ENCODE results near the gene GDPD5. TPM values are rescaled to one million over a fixed set of nuclear protein-coding genes. Genes with fewer than 3 reads are reported as not detected.

Gene GDPD5
- total and polyA plus RNA-seq, 2 donors, result 8.7 to 17.9 TPM

GRCh38 chr11:75505916-75506692, 19.6 kb downstream of the GDPD5 start:
- 59% methylated on average over 11 of the region's 11 CpGs for WGBS
- DNase-seq (ENCODE audit: extremely low spot score), result no peak
- Histone ChIP-seq H3K4me3 (ENCODE audit: low read depth, low read length) (no peak overlapping the region), H3K4me1 (ENCODE audit: insufficient read depth) (no peaks in the 10 kb centered on the region), H3K36me3 (ENCODE audit: insufficient read depth) (no peaks in the 10 kb centered on the region), H3K27ac (ENCODE audit: low read depth) (no peak overlapping the region)

DNA sequence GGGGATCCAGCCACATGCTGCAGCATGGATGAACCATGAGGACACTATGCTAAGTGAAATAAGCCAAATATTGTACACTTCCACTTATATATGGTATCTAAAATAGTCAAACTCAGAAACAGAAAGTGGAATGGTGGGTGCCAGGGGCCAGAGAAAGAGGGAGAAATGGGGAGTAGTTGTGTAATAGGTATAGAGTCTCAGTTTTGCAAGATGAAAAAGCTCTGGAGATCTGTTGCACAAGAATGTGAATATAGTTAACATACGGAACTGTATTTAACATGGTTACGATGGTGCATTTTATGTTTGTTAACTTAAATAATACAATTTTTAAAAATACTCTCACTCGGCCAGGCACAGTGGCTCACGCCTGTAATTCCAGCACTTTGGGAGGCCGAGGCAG, 21.2 kb downstream of the GDPD5 start:
- H3K4me1 ChIP-seq (ENCODE audit: insufficient read depth), result no peaks in the 10 kb centered on the region
- H3K4me3 ChIP-seq (ENCODE audit: low read depth, low read length), result no peak overlapping the region
- 98% methylated on average over 5 of the region's 5 CpGs for WGBS
- no peak overlapping the region for H3K27ac ChIP-seq (ENCODE audit: low read depth)
- no peaks in the 10 kb centered on the region for H3K36me3 ChIP-seq (ENCODE audit: insufficient read depth)
- DNase-seq (ENCODE audit: extremely low spot score), result no peak

GRCh38 chr11:75503531-75504099, 22.1 kb downstream of the GDPD5 start:
- Histone ChIP-seq H3K4me3 (ENCODE audit: low read depth, low read length) (no peak overlapping the region), H3K4me1 (ENCODE audit: insufficient read depth) (no peaks in the 10 kb centered on the region), H3K27ac (ENCODE audit: low read depth) (no peak overlapping the region), H3K36me3 (ENCODE audit: insufficient read depth) (no peaks in the 10 kb centered on the region)
- DNase-seq (ENCODE audit: extremely low spot score), result no peak
- WGBS, result 92% methylated on average over 5 of the region's 5 CpGs

DNA sequence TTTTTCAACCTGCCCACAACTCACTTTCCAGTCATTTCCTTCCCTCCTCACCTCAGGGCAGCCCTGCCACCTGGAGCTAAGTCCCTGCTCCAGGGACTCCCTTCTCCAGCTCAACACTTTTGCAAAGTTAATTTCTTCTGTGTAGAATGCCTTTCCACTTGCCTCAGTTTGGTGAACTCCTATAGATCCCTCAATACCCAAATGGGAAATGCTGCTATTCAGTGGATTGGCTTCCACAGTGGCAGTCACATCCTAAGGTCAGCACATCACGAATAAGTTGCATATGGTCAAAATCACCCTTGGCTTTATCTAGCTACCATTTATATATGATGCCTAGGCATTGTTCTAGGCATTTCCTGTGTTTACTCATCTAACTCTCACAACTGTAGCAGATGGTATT, 23.6 kb downstream of the GDPD5 start:
- no peak overlapping the region for H3K4me3 ChIP-seq (ENCODE audit: low read depth, low read length)
- no peaks in the 10 kb centered on the region for H3K4me1 ChIP-seq (ENCODE audit: insufficient read depth)
- DNase-seq (ENCODE audit: extremely low spot score), result no peak
- H3K27ac ChIP-seq (ENCODE audit: low read depth), result no peak overlapping the region
- no peaks in the 10 kb centered on the region for H3K36me3 ChIP-seq (ENCODE audit: insufficient read depth)
- 93% methylated on average over 1 of the region's 1 CpG for WGBS

DNA sequence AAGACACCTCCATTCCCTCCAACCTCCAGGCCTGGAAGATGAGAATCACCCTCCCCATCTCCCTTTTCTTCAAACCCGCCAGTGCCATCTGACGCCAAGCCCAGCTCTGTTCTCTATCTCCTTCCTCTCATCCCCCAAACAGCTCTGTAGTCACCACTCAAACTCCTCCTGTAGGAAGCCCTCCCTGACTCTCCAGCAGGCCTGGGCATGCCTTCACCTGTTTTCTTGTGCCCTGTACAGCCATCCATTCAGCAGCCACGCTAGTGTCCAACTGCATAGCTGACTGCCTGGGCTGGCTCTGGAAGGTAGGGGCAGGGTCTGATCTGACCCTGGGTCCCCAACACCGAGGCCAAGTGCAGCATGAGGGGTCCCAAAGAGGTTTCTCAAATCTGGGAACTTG, 25.0 kb downstream of the GDPD5 start:
- Histone ChIP-seq H3K27ac (ENCODE audit: low read depth) (no peak overlapping the region), H3K36me3 (ENCODE audit: insufficient read depth) (no peaks in the 10 kb centered on the region), H3K4me1 (ENCODE audit: insufficient read depth) (no peaks in the 10 kb centered on the region), H3K4me3 (ENCODE audit: low read depth, low read length) (no peak overlapping the region)
- WGBS, result 91% methylated on average over 4 of the region's 4 CpGs
- DNase-seq (ENCODE audit: extremely low spot score), result no peak

GRCh38 chr11:75499423-75500190, 26.1 kb downstream of the GDPD5 start:
- H3K4me3 ChIP-seq (ENCODE audit: low read depth, low read length), result no peak overlapping the region
- DNase-seq (ENCODE audit: extremely low spot score), result no peak
- 45% methylated on average over 8 of the region's 8 CpGs for WGBS
- no peaks in the 10 kb centered on the region for H3K4me1 ChIP-seq (ENCODE audit: insufficient read depth)
- H3K27ac ChIP-seq (ENCODE audit: low read depth), result no peak overlapping the region
- H3K36me3 ChIP-seq (ENCODE audit: insufficient read depth), result no peaks in the 10 kb centered on the region

- H3K36me3 ChIP-seq (ENCODE audit: insufficient read depth), result no peaks in the 10 kb centered on the region
- no peak overlapping the region for H3K4me3 ChIP-seq (ENCODE audit: low read depth, low read length)
- DNase-seq (ENCODE audit: extremely low spot score), result no peak
- 56% methylated on average over 4 of the region's 4 CpGs for WGBS
- H3K27ac ChIP-seq (ENCODE audit: low read depth), result no peak overlapping the region
- H3K4me1 ChIP-seq (ENCODE audit: insufficient read depth), result no peaks in the 10 kb centered on the region
These were observed 27.0 kb downstream of the GDPD5 start for GRCh38 chr11:75498556-75499255.

- 88% methylated on average over 5 of the region's 5 CpGs for WGBS
- Histone ChIP-seq H3K36me3 (ENCODE audit: insufficient read depth) (no peaks in the 10 kb centered on the region), H3K27ac (ENCODE audit: low read depth) (no peak overlapping the region), H3K4me3 (ENCODE audit: low read depth, low read length) (no peak overlapping the region), H3K4me1 (ENCODE audit: insufficient read depth) (no peaks in the 10 kb centered on the region)
- no peak for DNase-seq (ENCODE audit: extremely low spot score)
These were observed 27.8 kb downstream of the GDPD5 start for GRCh38 chr11:75497788-75498409.

DNA sequence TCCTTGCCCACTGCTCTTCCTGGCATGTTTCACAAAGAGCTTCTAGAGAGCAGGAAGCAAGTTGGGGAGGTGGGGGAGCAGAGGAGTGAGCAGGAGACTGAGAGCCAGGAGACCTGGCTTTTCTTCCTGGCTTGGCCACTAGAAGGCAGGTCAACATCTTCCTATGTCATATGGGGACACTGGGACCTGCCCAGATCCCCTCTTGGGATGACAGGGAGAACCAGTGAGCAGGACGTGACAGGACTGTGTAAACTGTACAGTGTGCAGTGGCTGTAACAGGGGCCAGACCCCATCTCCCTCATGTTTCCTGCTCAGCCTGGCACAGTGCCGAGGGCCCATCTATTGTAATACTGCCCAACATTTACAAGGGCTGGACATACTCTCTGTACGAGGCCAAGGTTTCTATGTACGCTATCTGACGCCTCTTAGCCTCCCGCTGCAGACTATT, 29.4 kb downstream of the GDPD5 start:
- Histone ChIP-seq H3K36me3 (ENCODE audit: insufficient read depth) (no peaks in the 10 kb centered on the region), H3K4me1 (ENCODE audit: insufficient read depth) (no peaks in the 10 kb centered on the region), H3K4me3 (ENCODE audit: low read depth, low read length) (no peak overlapping the region), H3K27ac (ENCODE audit: low read depth) (no peak overlapping the region)
- no peak for DNase-seq (ENCODE audit: extremely low spot score)
- WGBS, result 75% methylated on average over 6 of the region's 6 CpGs

- no peaks in the 10 kb centered on the region for H3K36me3 ChIP-seq (ENCODE audit: insufficient read depth)
- H3K27ac ChIP-seq (ENCODE audit: low read depth), result no peak overlapping the region
- DNase-seq (ENCODE audit: extremely low spot score), result no peak
- no peak overlapping the region for H3K4me3 ChIP-seq (ENCODE audit: low read depth, low read length)
- WGBS, result 89% methylated on average over 4 of the region's 4 CpGs
- H3K4me1 ChIP-seq (ENCODE audit: insufficient read depth), result no peaks in the 10 kb centered on the region
These were observed 29.9 kb downstream of the GDPD5 start for GRCh38 chr11:75495749-75496304.

GRCh38 chr11:75493626-75494025, 32.1 kb downstream of the GDPD5 start:
- Histone ChIP-seq H3K27ac (ENCODE audit: low read depth) (no peak overlapping the region), H3K36me3 (ENCODE audit: insufficient read depth) (no peaks in the 10 kb centered on the region), H3K4me3 (ENCODE audit: low read depth, low read length) (no peak overlapping the region), H3K4me1 (ENCODE audit: insufficient read depth) (no peaks in the 10 kb centered on the region)
- WGBS, result 88% methylated on average over 3 of the region's 3 CpGs
- DNase-seq (ENCODE audit: extremely low spot score), result no peak

DNA sequence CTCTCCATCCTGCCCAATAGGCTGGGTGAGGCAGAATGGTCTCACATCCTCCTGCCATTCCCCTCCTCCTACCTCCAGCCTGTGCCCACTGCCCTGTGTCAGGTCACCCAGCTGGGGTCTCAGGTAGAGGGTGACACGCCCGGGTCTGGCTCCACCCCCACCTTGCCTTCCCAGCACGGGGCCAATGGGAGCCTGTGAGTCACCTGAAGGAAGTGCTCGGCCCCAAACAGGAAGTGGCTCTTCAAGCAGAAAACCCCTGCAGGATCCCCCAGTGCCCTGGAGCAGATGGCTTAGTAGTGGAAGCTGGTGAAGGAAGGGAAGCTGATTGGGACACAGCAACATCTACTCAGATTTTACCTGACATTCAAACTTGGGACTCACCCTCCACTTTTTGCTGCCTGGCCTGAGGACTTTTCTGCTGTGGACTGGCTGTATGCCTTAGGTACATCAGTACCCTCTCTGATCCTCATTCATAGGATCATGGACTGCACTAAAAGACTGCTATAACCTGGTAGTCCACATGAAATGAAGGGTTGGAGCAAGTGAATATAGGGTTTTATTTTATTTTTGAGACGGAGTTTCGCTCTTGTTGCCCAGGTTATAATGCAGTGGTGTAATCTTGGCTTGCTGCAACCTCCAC, 33.4 kb downstream of the GDPD5 start:
- no peak overlapping the region for H3K27ac ChIP-seq (ENCODE audit: low read depth)
- H3K4me3 ChIP-seq (ENCODE audit: low read depth, low read length), result no peak overlapping the region
- no peaks in the 10 kb centered on the region for H3K4me1 ChIP-seq (ENCODE audit: insufficient read depth)
- 63% methylated on average over 6 of the region's 6 CpGs for WGBS
- no peak for DNase-seq (ENCODE audit: extremely low spot score)
- no peaks in the 10 kb centered on the region for H3K36me3 ChIP-seq (ENCODE audit: insufficient read depth)
